IPS DF 4.7 (cell line): ENCODE data around the gene CHRM2.

Source experiments
- DNase-seq: peaks from one replicate; pipeline ENCODE4 v3.0.0-alpha.2; 2013; ENCODE audit warnings: low spot score; ENCODE audit errors: extremely low read depth

The CHRM2 gene

DNA sequence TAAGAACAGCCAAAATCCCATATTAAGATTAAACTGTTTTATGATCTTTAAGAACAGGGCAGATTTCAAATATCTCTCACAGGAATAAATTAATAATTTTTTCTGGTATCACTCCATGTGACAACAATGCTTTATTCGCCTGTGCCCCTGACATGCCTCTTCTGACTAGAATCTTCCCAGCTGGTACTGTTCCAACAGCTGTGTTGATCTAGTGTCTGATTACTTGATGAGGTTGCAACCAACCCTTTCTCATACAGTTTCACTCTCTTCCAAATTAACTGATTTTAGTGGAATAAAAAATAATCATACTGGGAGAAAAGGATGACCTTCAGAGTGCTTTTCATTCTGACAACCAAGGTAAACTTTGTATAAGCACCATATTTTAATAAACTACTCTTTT lies 151.9 kb downstream of the CHRM2 start:
- no peak for DNase-seq

GRCh38 chr7:137025469-137026175 lies 157.2 kb downstream of the CHRM2 start:
- no peak for DNase-seq

- no peak for DNase-seq
Observed at GRCh38 chr7:137026176-137026500, 157.7 kb downstream of the CHRM2 start.

DNA sequence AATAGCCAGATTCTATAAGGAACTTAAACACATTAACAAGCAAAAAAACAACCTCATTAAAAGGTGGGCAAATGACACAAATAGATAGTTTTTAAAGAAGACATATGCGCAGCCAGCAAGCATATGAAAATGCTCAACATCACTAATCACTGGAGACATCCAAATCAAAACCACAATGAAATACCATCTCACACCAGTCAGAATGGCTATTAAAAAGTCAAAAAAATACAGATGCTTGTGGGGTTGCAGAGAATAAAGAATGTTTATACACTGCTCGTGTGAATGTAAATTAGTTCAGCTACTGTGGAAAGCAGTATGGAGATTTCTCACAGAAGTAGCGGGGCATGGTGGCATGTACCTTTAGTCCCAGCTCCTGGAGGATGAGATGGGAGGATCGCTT lies 164.0 kb downstream of the CHRM2 start:
- no peak for DNase-seq

- no peak for DNase-seq
Observed at GRCh38 chr7:137036768-137037167, 168.3 kb downstream of the CHRM2 start.

DNA sequence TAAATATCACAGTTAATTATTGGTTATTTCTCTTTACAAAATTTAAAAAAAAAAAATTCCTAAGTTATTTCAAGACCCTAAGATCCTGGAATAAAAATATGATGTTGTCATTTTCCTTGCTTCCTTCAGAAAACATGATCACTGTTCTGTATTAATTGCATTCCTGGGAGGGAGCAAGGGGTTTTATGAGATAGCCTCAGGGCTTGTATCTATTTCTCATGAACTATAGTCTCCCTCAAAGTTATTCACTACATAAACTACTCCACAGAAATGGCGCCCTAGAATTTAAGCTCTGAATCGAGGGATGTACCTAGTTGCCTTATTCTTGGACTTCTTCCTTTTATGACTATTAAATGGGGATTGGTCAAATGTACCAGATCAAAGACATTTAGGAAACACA lies 170.3 kb downstream of the CHRM2 start:
- no peak for DNase-seq

GRCh38 chr7:137040745-137041144 lies 172.3 kb downstream of the CHRM2 start:
- no peak for DNase-seq

- no peak for DNase-seq
Observed at GRCh38 chr7:137045573-137045972, 177.1 kb downstream of the CHRM2 start.

DNA sequence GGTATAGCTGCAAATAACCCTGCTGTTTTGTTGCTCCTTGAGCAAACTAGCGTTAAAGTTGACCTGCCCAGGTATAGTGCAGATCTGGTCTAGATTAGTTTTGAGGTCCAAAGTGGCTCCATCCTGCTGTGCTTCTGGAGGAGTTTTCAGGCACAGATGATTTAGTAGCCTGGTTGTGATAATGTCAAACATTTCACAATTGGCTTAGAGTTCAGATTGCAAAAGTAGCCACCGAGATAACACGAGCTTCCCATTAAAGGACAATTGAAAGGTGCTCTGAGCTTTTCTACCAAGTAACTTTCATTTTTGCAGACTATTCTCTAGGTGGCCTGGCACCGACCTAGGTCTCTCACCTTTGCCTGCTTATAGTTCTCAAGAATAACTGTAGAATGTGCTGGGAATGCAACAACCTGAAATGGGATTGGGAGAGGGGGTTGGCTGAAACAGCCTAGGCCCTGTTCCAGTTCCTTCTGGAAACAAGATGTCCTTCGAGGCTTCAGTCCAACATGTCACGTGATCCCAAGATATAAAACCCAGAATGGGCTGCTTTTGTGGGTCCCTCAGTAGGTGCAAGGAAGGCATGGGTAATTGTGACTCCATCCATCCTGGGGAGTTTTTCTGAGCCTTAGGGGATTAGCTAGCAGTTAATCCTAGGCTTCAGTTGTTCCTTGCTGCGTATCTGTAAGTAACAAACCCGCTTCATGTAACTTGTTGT lies 201.0 kb downstream of the CHRM2 start:
- no peak for DNase-seq
